WTC11 (cell line): Measurements from ENCODE around the gene RCAN2. TPM values are rescaled to one million over a fixed set of nuclear protein-coding genes. Genes with fewer than 3 reads are reported as not detected.

Experiments
- ATAC-seq: fragments of 200-7000 bp; cut with Tn5 transposase; 2 replicates; pipeline ENCODE4 v1.10.0; 2021; ENCODE audit warnings: mild to moderate bottlenecking, moderate library complexity
- CTCF ChIA-PET: fragments of 300-600 bp; sonication (Branson Sonifier 250); formaldehyde crosslinking; loops from one replicate; lab custom pipeline; 2021; ENCODE audit warnings: antibody characterized with exemption; lab: Charles Lee
- POLR2A ChIA-PET: fragments of 350-600 bp; sonication (Branson Sonifier 250); formaldehyde crosslinking; loops from one replicate; lab custom pipeline; 2021; ENCODE audit warnings: antibody characterized with exemption; lab: Charles Lee
- DNase-seq: peaks from one replicate; pipeline ENCODE4 v3.0.0; 2021; ENCODE audit warnings: low spot score
- H3K27ac Mint-ChIP-seq: 2 replicates; pipeline ENCODE4 v1.8.0; 2021; ENCODE audit warnings: mixed read lengths
- H3K27me3 Mint-ChIP-seq: 2 replicates; pipeline ENCODE4 v1.8.0; 2021; ENCODE audit warnings: low read depth, mild to moderate bottlenecking, moderate library complexity, mixed read lengths
- H3K36me3 Mint-ChIP-seq: 2 replicates; pipeline ENCODE4 v1.8.0; 2021; ENCODE audit warnings: mixed read lengths
- H3K4me1 Mint-ChIP-seq: 2 replicates; pipeline ENCODE4 v1.8.0; 2022; ENCODE audit warnings: mixed read lengths
- H3K4me3 Mint-ChIP-seq: 2 replicates; pipeline ENCODE4 v1.8.0; 2021; ENCODE audit warnings: mild to moderate bottlenecking, moderate library complexity, mixed read lengths
- H3K9me3 Mint-ChIP-seq: 2 replicates; pipeline ENCODE4 v1.8.0; 2021; ENCODE audit warnings: mixed read lengths
- E2F4 ChIP-seq: sonication (generic); formaldehyde crosslinking; IDR thresholded peaks from 2 replicates; pipeline ENCODE4 v1.8.1; 2022; ENCODE audit warnings: low read depth, mild to moderate bottlenecking, moderate library complexity, missing genetic modification reagents, borderline replicate concordance
- ELF4 ChIP-seq: sonication (generic); formaldehyde crosslinking; IDR thresholded peaks from 2 replicates; pipeline ENCODE4 v1.8.1; 2022; ENCODE audit warnings: low read depth, mild to moderate bottlenecking, moderate library complexity, missing genetic modification reagents
- EMX1 ChIP-seq: fragments of 250-450 bp; sonication (Bioruptor Pico); IDR thresholded peaks from 2 replicates; pipeline ENCODE4 v1.8.0; 2021; ENCODE audit warnings: mild to moderate bottlenecking
- FOXP1 ChIP-seq: sonication (generic); formaldehyde crosslinking; IDR thresholded peaks from 2 replicates; pipeline ENCODE4 v1.8.0; 2022; ENCODE audit warnings: missing genetic modification reagents, mild to moderate bottlenecking, moderate library complexity, borderline replicate concordance
- NR1H2 ChIP-seq: sonication (generic); formaldehyde crosslinking; IDR thresholded peaks from 2 replicates; pipeline ENCODE4 v1.9.0; 2021; ENCODE audit warnings: mild to moderate bottlenecking, moderate library complexity, missing genetic modification reagents
- STAT6 ChIP-seq: sonication (generic); formaldehyde crosslinking; conservative IDR thresholded peaks from 2 replicates; pipeline ENCODE4 v1.8.1; 2023; ENCODE audit warnings: mild to moderate bottlenecking, low read depth, missing genetic modification reagents, moderate library complexity
- TCF7 ChIP-seq: sonication (generic); formaldehyde crosslinking; IDR thresholded peaks from 2 replicates; pipeline ENCODE4 v1.8.0; 2022; ENCODE audit warnings: mild to moderate bottlenecking, low read depth, missing genetic modification reagents, moderate library complexity
- TEAD4 ChIP-seq: sonication (generic); formaldehyde crosslinking; IDR thresholded peaks from 2 replicates; pipeline ENCODE4 v1.8.0; 2022; ENCODE audit warnings: mild to moderate bottlenecking, missing genetic modification reagents
- USF1 ChIP-seq: sonication (generic); formaldehyde crosslinking; IDR thresholded peaks from 2 replicates; pipeline ENCODE4 v1.8.0; 2022; ENCODE audit warnings: mild to moderate bottlenecking, missing genetic modification reagents
- ZNF232 ChIP-seq: sonication (generic); formaldehyde crosslinking; IDR thresholded peaks from 2 replicates; pipeline ENCODE4 v1.8.0; 2022; ENCODE audit warnings: mild to moderate bottlenecking, missing genetic modification reagents
- ZNF396 ChIP-seq: fragments of 250-450 bp; sonication (Bioruptor Pico); IDR thresholded peaks from 2 replicates; pipeline ENCODE4 v1.8.0; 2021; ENCODE audit warnings: mild to moderate bottlenecking, moderate library complexity, borderline replicate concordance
- ZNF671 ChIP-seq: fragments of 250-450 bp; sonication (Bioruptor Pico); IDR thresholded peaks from 2 replicates; pipeline ENCODE4 v1.8.0; 2021; ENCODE audit warnings: mild to moderate bottlenecking
- total RNA-seq: library from RNA; stranded (reverse); gene quantifications from 3 replicates; pipeline ENCODE4 v1.2.3, GENCODE V29; 2021
- TF ChIP-seq, protein P1 (sequence below): fragments of 250-450 bp; sonication (Bioruptor Pico); IDR thresholded peaks from 2 replicates; pipeline ENCODE4 v1.9.0; 2021; ENCODE audit warnings: moderate library complexity, mild to moderate bottlenecking, inconsistent platforms, borderline replicate concordance
- TF ChIP-seq, protein P2 (sequence below): sonication (generic); formaldehyde crosslinking; IDR thresholded peaks from 2 replicates; pipeline ENCODE4 v1.8.1; 2023; ENCODE audit warnings: mild to moderate bottlenecking, missing genetic modification reagents, moderate library complexity

Gene RCAN2
- total RNA-seq, 1 experiment from 2014 or later = 3.9 TPM

GRCh38 chr6:46327779-46328178 lies 163.5 kb downstream of the RCAN2 start (continued):
- no peak for TF ChIP-seq STAT6 (CRISPR knock-in tag)
- TF ChIP-seq, all 79 proteins: peak for 0

DNA sequence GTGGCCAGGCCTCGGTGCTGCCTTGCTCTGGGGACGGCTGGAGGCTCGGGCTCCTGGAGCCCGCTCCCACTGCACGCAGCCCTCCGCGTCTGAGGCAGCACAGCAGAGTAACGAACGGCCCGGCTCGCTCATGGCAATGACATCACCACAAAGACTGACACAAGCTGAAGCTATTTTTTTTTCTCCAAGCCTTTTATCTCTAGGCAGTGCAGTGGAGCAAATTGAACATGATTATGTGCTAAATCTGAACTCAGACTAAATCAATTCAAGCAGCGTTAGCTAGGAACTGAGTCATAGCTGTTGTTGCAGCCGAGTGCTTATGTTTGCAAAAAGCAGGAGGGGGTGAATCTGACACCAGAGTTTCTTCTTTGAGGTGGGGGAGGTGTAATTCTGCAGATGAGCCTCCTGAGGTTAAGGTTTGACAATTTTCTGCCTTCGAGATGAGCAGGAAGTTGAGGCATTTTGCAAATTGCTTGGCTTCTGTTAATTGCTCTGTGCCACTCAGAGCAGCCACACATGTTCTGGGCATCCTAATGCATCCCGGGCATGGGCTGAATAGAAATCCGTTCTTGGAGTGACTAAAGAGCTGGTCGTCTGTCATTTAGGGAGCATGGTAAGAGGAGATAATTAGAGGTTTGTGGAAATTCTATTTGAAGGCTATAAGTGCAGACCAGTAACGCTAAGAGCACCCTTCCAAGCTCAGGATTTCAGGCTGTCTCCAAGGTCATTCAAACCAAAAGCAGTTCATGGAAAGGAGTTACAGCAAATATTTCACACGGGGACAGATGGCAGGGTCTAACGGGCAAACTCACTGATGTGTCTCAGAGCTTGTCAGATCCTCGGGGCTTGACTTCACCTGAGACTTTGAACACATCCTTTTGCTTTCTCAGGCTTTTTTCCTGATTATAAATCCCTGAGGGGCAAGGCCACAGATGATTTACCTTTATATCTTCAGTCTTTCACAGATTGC lies 165.4 kb downstream of the RCAN2 start:
- no peak for DNase-seq
- CTCF ChIA-PET = no interaction called here
- Mint-ChIP-seq H3K4me3 (peak overlapping the region; percentile 17; the same call in 1 of the 2 replicates), H3K27me3 (no peaks in the 10 kb centered on the region), H3K27ac (no peak overlapping the region), H3K36me3 (no peaks in the 10 kb centered on the region)
- POLR2A ChIA-PET = interaction anchor here (1.1 kb wide), 1 partner anchor 11 kb away, joined by 3 read pairs; no protein-coding TSS in a partner anchor
- TF ChIP-seq ZNF232 (CRISPR knock-in tag) = no peak
- no peak for TF ChIP-seq ELF4 (CRISPR knock-in tag)
- TF ChIP-seq, all 79 proteins: peak for 0
- no peaks in the 10 kb centered on the region for H3K9me3 Mint-ChIP-seq
- H3K4me1 Mint-ChIP-seq = peaks cover 17% of the 10 kb centered on the region
- ATAC-seq = peak; percentile 81

GRCh38 chr6:46324706-46325105 lies 166.5 kb downstream of the RCAN2 start:
- Mint-ChIP-seq H3K27me3 (no peaks in the 10 kb centered on the region), H3K4me3 (no peak overlapping the region), H3K9me3 (no peaks in the 10 kb centered on the region), H3K36me3 (no peaks in the 10 kb centered on the region), H3K27ac (no peak overlapping the region), H3K4me1 (peaks cover 17% of the 10 kb centered on the region)
- TF ChIP-seq USF1 = no peak
- no peak for TF ChIP-seq TEAD4
- TF ChIP-seq EMX1 (CRISPR knock-in tag) = no peak
- no peak for TF ChIP-seq ZNF396 (CRISPR knock-in tag)
- DNase-seq = no peak
- ChIA-PET POLR2A (no interaction called here), CTCF (no interaction called here)
- ATAC-seq = no peak

- DNase-seq (no peak), ATAC-seq (no peak)
- Mint-ChIP-seq H3K9me3 (no peaks in the 10 kb centered on the region), H3K36me3 (no peaks in the 10 kb centered on the region), H3K27ac (no peak overlapping the region), H3K4me3 (no peak overlapping the region), H3K27me3 (no peaks in the 10 kb centered on the region), H3K4me1 (peaks cover 17% of the 10 kb centered on the region)
- POLR2A ChIA-PET = interaction anchor here (0.7 kb wide), 1 partner anchor 34 kb away, joined by 7 read pairs; no protein-coding TSS in a partner anchor
- CTCF ChIA-PET = no interaction called here
- TF ChIP-seq, protein P1, sequence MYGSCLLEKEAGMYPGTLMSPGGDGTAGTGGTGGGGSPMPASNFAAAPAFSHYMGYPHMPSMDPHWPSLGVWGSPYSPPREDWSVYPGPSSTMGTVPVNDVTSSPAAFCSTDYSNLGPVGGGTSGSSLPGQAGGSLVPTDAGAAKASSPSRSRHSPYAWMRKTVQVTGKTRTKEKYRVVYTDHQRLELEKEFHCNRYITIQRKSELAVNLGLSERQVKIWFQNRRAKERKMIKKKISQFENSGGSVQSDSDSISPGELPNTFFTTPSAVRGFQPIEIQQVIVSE (CRISPR knock-in tag) = no peak
- TF ChIP-seq FOXP1 = no peak
- TF ChIP-seq, all 79 proteins: peak for 0
Measured at GRCh38 chr6:46323966-46324622, 167.2 kb downstream of the RCAN2 start.

DNA sequence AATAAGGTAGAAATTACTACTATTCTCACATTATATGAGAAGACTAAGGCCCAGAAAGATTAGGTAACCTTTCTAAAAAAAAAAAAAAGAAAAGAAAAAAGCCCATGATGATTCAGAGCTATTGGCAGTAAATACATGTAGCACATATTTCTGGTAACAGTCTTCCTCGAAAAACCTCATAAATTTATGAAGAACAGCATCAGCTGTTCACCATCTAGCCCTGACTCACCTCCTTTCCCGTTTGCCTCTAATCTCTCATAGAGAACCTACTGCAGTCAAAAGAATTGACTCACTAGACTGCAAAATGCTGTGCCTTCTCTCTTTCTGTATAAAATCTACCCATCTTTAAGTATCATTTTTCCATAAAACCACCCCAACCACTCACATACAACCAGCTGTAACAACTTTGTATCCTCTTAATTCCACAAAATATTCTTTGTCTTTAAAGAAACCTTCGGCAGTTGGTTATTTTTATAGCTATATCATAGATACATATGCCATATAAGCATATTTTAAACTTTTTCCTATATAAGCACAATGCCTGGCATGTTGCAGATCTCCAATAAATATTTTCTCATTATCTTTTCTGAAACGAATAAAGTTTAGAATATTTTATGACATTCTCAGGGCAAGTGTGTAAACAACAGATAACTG lies 167.8 kb downstream of the RCAN2 start:
- DNase-seq (no peak), ATAC-seq (no peak)
- no peaks in the 10 kb centered on the region for H3K36me3 Mint-ChIP-seq
- ChIA-PET CTCF (no interaction called here), POLR2A (interaction anchor here (0.7 kb wide), 1 partner anchor 35 kb away, joined by 7 read pairs; no protein-coding TSS in a partner anchor)
- H3K4me1 Mint-ChIP-seq = peaks cover 17% of the 10 kb centered on the region
- no peak overlapping the region for H3K27ac Mint-ChIP-seq
- no peaks in the 10 kb centered on the region for H3K27me3 Mint-ChIP-seq
- H3K9me3 Mint-ChIP-seq = no peaks in the 10 kb centered on the region
- no peak overlapping the region for H3K4me3 Mint-ChIP-seq
- no peak for TF ChIP-seq NR1H2
- no peak for TF ChIP-seq ELF4 (CRISPR knock-in tag)
- no peak for TF ChIP-seq ZNF671
- TF ChIP-seq, protein P2, sequence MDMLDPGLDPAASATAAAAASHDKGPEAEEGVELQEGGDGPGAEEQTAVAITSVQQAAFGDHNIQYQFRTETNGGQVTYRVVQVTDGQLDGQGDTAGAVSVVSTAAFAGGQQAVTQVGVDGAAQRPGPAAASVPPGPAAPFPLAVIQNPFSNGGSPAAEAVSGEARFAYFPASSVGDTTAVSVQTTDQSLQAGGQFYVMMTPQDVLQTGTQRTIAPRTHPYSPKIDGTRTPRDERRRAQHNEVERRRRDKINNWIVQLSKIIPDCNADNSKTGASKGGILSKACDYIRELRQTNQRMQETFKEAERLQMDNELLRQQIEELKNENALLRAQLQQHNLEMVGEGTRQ (CRISPR knock-in tag) = no peak
- no peak for TF ChIP-seq E2F4
- no peak for TF ChIP-seq TCF7
- no peak for TF ChIP-seq USF1
